ENCODE data around the gene ZNF837.
"Not testable (repeated sequence)": the region's sequence is repeated elsewhere in the genome, so short reads cannot be mapped to it uniquely, and the experiment has no call there.

ZNF837 gene

DNA sequence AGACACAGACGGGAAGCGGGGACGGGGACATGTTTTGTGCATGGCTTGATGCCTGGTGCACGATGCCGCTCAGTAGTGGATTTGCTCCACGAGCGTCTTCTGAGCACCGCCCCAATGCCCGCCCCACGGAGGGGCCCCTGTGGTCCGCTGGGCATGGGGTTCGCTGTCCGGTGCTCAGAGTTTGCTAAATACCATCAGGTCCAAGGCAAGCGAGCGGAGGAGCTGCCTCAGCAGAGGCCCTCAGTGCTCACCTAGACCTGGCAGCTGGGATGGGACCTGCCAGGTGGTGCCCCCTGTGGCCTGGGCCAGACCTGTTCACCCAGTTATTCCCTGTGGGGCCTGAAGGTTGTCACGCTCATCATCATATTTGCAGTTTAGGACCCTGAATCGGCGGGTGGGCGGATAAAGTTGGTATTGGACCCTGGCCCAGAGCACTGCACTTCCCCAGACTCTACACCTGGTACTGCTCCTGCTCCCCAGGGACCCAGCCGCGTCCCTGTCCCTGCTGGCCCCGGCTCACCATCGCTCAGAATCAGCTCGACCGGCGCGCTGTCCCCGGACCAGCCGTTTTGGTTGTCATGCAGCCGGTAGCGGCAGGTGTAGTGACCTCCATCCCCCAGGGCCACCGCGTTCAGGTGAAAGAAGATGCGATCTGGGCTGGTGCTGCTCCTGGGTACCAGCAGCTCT is 29.8 kb downstream of the ZNF837 start:
- H3K9ac ChIP-seq (ENCODE audit: low read length), result no peak overlapping the region
- TF ChIP-seq EZH2 (IDR thresholded peaks at IDR 0.05; ENCODE audit: borderline replicate concordance, low read length), result no peak
- no peak for TF ChIP-seq CTCF (IDR thresholded peaks at IDR 0.05; ENCODE audit: low read length)
- H3K36me3 ChIP-seq (ENCODE audit: insufficient read depth, low read length), result no peaks in the 10 kb centered on the region
- H3K4me1 ChIP-seq (ENCODE audit: insufficient read depth, low read length, severe bottlenecking), result peaks cover 26% of the 10 kb centered on the region
- H3F3A ChIP-seq (ENCODE audit: insufficient read depth, low read length), result no peaks in the 10 kb centered on the region
- no peak overlapping the region for H3K4me3 ChIP-seq (ENCODE audit: low read depth, low read length, poor library complexity, severe bottlenecking)
- no peak overlapping the region for H2AFZ ChIP-seq (ENCODE audit: low read length)
- no peaks in the 10 kb centered on the region for H3K9me3 ChIP-seq (ENCODE audit: low read length)
- H3K9me2 ChIP-seq (ENCODE audit: low read depth, low read length), result no peaks in the 10 kb centered on the region
- H3K4me2 ChIP-seq (ENCODE audit: low read length), result no peak overlapping the region
- H3K27ac ChIP-seq (ENCODE audit: low read depth, low read length, poor library complexity, severe bottlenecking), result no peak overlapping the region
- no peaks in the 10 kb centered on the region for H3K27me3 ChIP-seq (ENCODE audit: insufficient read depth, low read length)
- H4K20me1 ChIP-seq (ENCODE audit: insufficient read depth, low read length), result no peaks in the 10 kb centered on the region
- H3K79me2 ChIP-seq (ENCODE audit: insufficient read depth, low read length), result peaks cover 9% of the 10 kb centered on the region

DNA sequence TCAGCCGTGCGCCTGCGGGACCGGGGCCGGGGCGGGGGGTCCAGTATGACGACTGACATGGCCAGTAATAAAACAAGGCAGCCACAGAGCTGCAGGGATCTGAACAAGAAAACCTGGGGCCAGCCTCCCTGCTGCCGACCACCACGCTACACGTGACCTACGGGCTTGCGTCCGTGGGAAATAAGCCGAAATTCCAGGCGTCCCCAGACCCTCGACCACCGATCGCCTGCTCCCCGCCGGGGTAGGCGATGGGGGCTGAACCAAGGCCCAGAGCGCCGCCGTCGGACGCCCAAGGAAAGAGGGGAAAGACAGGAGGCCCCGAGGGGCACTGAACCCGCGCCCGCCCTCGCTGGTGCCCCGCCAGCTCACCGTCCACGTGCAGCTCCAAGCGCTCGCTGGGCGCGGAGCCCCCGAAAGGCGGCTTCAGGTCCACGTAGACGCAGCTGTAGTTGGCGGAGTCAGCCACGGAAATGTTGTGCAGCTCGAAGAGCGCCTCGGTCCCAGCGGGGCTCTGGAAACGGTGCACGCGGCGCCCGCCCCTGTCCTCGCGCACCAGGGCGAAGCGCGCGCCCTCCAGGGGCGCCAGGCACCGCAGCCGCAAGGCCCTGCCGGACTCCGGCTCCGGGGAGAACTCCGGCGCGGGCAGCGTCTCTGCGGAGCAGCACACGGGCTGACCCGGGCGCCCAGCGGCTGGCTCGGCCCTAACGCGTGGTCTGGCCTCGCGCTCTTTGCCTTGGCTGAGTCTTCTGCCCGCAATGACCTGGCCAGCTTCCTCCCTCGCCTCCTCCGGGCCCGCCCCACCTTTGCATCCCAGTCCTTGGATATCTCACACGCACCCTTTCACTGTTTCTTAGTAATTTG is 30.6 kb downstream of the ZNF837 start:
- Histone ChIP-seq H3K9ac (ENCODE audit: low read length) (no peak overlapping the region), H3K4me3 (ENCODE audit: low read depth, low read length, poor library complexity, severe bottlenecking) (no peak overlapping the region), H3K9me2 (ENCODE audit: low read depth, low read length) (no peaks in the 10 kb centered on the region), H4K20me1 (ENCODE audit: insufficient read depth, low read length) (no peaks in the 10 kb centered on the region), H3F3A (ENCODE audit: insufficient read depth, low read length) (no peaks in the 10 kb centered on the region), H3K27me3 (ENCODE audit: insufficient read depth, low read length) (no peaks in the 10 kb centered on the region), H3K4me2 (ENCODE audit: low read length) (no peak overlapping the region), H3K27ac (ENCODE audit: low read depth, low read length, poor library complexity, severe bottlenecking) (no peak overlapping the region), H3K9me3 (ENCODE audit: low read length) (no peaks in the 10 kb centered on the region), H3K36me3 (ENCODE audit: insufficient read depth, low read length) (no peaks in the 10 kb centered on the region), H3K79me2 (ENCODE audit: insufficient read depth, low read length) (peaks cover 9% of the 10 kb centered on the region), H3K4me1 (ENCODE audit: insufficient read depth, low read length, severe bottlenecking) (peaks cover 33% of the 10 kb centered on the region), H2AFZ (ENCODE audit: low read length) (no peak overlapping the region)
- TF ChIP-seq CTCF (IDR thresholded peaks at IDR 0.05; ENCODE audit: low read length) (no peak), EZH2 (IDR thresholded peaks at IDR 0.05; ENCODE audit: borderline replicate concordance, low read length) (no peak)

- TF ChIP-seq EZH2 (IDR thresholded peaks at IDR 0.05; ENCODE audit: borderline replicate concordance, low read length) (no peak), CTCF (IDR thresholded peaks at IDR 0.05; ENCODE audit: low read length) (no peak)
- Histone ChIP-seq H3K27ac (ENCODE audit: low read depth, low read length, poor library complexity, severe bottlenecking) (no peak overlapping the region), H3K9ac (ENCODE audit: low read length) (no peak overlapping the region), H3K4me1 (ENCODE audit: insufficient read depth, low read length, severe bottlenecking) (peaks cover 39% of the 10 kb centered on the region), H3K4me3 (ENCODE audit: low read depth, low read length, poor library complexity, severe bottlenecking) (no peak overlapping the region), H3K4me2 (ENCODE audit: low read length) (no peak overlapping the region), H3K9me2 (ENCODE audit: low read depth, low read length) (no peaks in the 10 kb centered on the region), H4K20me1 (ENCODE audit: insufficient read depth, low read length) (no peaks in the 10 kb centered on the region), H3F3A (ENCODE audit: insufficient read depth, low read length) (no peaks in the 10 kb centered on the region), H3K27me3 (ENCODE audit: insufficient read depth, low read length) (no peaks in the 10 kb centered on the region), H3K36me3 (ENCODE audit: insufficient read depth, low read length) (no peaks in the 10 kb centered on the region), H3K9me3 (ENCODE audit: low read length) (no peaks in the 10 kb centered on the region), H2AFZ (ENCODE audit: low read length) (no peak overlapping the region), H3K79me2 (ENCODE audit: insufficient read depth, low read length) (peaks cover 9% of the 10 kb centered on the region)
Observed at GRCh38 chr19:58349590-58349989, 31.2 kb downstream of the ZNF837 start.

GRCh38 chr19:58348080-58348479 is 32.8 kb downstream of the ZNF837 start:
- peak overlapping the region; percentile 95 for H3K4me3 ChIP-seq (ENCODE audit: low read depth, low read length, poor library complexity, severe bottlenecking)
- not testable (repeated sequence) for H3K9me3 ChIP-seq (ENCODE audit: low read length); H3K27ac ChIP-seq (ENCODE audit: low read depth, low read length, poor library complexity, severe bottlenecking); H3K9me2 ChIP-seq (ENCODE audit: low read depth, low read length); H3F3A ChIP-seq (ENCODE audit: insufficient read depth, low read length); H3K27me3 ChIP-seq (ENCODE audit: insufficient read depth, low read length); H3K36me3 ChIP-seq (ENCODE audit: insufficient read depth, low read length); H4K20me1 ChIP-seq (ENCODE audit: insufficient read depth, low read length); H3K79me2 ChIP-seq (ENCODE audit: insufficient read depth, low read length); H2AFZ ChIP-seq (ENCODE audit: low read length)
- H3K4me2 ChIP-seq (ENCODE audit: low read length), result peak overlapping the region; percentile 83
- H3K9ac ChIP-seq (ENCODE audit: low read length), result peak overlapping the region; percentile 90
- H3K4me1 ChIP-seq (ENCODE audit: insufficient read depth, low read length, severe bottlenecking), result peaks cover 39% of the 10 kb centered on the region
